ENCODE results near the gene BCAT1. TPM values are rescaled to one million over a fixed set of nuclear protein-coding genes. Genes with fewer than 3 reads are reported as not detected.

BCAT1 gene
- total and polyA plus RNA-seq, 2 experiments from 2014 or later: 53.6 to 181 TPM

DNA sequence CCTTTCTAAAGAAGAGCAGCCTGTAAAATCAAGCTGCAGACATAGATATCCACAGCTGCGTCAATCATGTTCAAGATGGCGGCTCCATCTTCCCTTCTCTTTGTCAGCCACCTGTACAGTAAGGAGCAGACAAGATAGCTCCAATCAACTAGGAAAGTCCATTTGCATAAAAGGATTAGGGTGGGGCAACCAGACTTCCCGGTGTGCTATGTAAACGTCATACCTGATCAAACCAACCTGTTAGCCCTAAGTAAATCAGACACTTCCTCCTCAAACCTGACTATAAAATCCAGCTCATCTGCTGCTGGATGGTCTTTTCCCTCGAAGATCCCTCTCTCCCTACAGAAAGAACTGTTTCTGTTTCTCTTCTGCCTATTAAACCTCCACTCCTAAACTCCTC lies 60.1 kb downstream of the BCAT1 start (continued):
- no peak for TF ChIP-seq EZH2 (IDR thresholded peaks at IDR 0.05; ENCODE audit: low read depth, unreplicated experiment)

DNA sequence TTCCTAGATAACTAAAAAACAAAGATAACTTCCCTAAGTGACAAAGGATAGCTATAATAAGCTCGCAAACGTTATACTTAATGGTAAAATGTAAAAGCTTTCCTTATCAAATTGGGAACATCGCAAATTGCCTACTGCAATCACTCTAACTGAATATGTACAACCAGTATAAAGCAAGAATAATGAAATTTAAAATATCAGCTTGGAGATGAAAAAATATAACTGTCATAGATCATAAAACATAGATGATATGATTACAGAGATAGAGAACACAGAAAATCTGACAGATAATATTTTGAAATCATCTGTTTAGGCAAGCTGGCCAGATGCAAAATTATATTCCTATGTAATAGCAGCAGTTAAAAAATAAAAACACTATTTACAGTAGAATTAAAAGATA lies 64.0 kb downstream of the BCAT1 start:
- Mint-ChIP-seq H3K4me3 (no peak overlapping the region), H3K36me3 (ENCODE audit: low read depth) (peaks cover 69% of the 10 kb centered on the region), H3K9me3 (no peaks in the 10 kb centered on the region), H3K27me3 (ENCODE audit: insufficient read depth, low read depth, poor library complexity) (peaks cover 2% of the 10 kb centered on the region), H3K4me1 (peaks cover 11% of the 10 kb centered on the region; the same call in 2 of the 3 replicates), H3K27ac (no peak overlapping the region)
- Histone ChIP-seq H3K9me2 (ENCODE audit: insufficient read depth) (0 out of 2 replicates have a peak, but pooled peaks cover 4% of the 10 kb centered on the region), H3K27ac (ENCODE audit: low read depth) (no peak overlapping the region), H3F3A (replicated peaks; ENCODE audit: low read depth) (no peaks in the 10 kb centered on the region), H2AFZ (no peak overlapping the region), H3K79me2 (replicated peaks; ENCODE audit: insufficient read depth) (peaks cover 67% of the 10 kb centered on the region), H3K4me1 (ENCODE audit: insufficient read depth) (peaks cover 3% of the 10 kb centered on the region; the same call in 1 of the 2 replicates), H3K4me2 (no peak overlapping the region), H3K27me3 (ENCODE audit: insufficient read depth) (no peaks in the 10 kb centered on the region), H3K4me3 (no peak overlapping the region), H4K20me1 (replicated peaks; ENCODE audit: insufficient read depth) (peaks cover 12% of the 10 kb centered on the region), H3K36me3 (ENCODE audit: insufficient read depth) (peaks cover 5% of the 10 kb centered on the region; the same call in 1 of the 2 replicates)
- DNase-seq (ENCODE audit: low spot score): no peak
- ATAC-seq: no peak
- TF ChIP-seq, protein P1, sequence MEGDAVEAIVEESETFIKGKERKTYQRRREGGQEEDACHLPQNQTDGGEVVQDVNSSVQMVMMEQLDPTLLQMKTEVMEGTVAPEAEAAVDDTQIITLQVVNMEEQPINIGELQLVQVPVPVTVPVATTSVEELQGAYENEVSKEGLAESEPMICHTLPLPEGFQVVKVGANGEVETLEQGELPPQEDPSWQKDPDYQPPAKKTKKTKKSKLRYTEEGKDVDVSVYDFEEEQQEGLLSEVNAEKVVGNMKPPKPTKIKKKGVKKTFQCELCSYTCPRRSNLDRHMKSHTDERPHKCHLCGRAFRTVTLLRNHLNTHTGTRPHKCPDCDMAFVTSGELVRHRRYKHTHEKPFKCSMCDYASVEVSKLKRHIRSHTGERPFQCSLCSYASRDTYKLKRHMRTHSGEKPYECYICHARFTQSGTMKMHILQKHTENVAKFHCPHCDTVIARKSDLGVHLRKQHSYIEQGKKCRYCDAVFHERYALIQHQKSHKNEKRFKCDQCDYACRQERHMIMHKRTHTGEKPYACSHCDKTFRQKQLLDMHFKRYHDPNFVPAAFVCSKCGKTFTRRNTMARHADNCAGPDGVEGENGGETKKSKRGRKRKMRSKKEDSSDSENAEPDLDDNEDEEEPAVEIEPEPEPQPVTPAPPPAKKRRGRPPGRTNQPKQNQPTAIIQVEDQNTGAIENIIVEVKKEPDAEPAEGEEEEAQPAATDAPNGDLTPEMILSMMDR (conservative IDR thresholded peaks at IDR 0.05; ENCODE audit: low read depth in 2 of 2): no peak
- no peak for TF ChIP-seq ZNF331 (CRISPR knock-in tag; IDR thresholded peaks at IDR 0.05; ENCODE audit: low read depth)
- no peak for TF ChIP-seq NANOG (IDR thresholded peaks at IDR 0.05; ENCODE audit: borderline replicate concordance)
- no peak for TF ChIP-seq CREB1 (CRISPR knock-in tag; IDR thresholded peaks at IDR 0.05; ENCODE audit: low read depth)
- no peak for TF ChIP-seq JUNB (IDR thresholded peaks at IDR 0.05; ENCODE audit: unreplicated experiment)
- TF ChIP-seq, protein P2, sequence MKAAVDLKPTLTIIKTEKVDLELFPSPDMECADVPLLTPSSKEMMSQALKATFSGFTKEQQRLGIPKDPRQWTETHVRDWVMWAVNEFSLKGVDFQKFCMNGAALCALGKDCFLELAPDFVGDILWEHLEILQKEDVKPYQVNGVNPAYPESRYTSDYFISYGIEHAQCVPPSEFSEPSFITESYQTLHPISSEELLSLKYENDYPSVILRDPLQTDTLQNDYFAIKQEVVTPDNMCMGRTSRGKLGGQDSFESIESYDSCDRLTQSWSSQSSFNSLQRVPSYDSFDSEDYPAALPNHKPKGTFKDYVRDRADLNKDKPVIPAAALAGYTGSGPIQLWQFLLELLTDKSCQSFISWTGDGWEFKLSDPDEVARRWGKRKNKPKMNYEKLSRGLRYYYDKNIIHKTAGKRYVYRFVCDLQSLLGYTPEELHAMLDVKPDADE (IDR thresholded peaks at IDR 0.05): no peak
- TF ChIP-seq, protein P3, sequence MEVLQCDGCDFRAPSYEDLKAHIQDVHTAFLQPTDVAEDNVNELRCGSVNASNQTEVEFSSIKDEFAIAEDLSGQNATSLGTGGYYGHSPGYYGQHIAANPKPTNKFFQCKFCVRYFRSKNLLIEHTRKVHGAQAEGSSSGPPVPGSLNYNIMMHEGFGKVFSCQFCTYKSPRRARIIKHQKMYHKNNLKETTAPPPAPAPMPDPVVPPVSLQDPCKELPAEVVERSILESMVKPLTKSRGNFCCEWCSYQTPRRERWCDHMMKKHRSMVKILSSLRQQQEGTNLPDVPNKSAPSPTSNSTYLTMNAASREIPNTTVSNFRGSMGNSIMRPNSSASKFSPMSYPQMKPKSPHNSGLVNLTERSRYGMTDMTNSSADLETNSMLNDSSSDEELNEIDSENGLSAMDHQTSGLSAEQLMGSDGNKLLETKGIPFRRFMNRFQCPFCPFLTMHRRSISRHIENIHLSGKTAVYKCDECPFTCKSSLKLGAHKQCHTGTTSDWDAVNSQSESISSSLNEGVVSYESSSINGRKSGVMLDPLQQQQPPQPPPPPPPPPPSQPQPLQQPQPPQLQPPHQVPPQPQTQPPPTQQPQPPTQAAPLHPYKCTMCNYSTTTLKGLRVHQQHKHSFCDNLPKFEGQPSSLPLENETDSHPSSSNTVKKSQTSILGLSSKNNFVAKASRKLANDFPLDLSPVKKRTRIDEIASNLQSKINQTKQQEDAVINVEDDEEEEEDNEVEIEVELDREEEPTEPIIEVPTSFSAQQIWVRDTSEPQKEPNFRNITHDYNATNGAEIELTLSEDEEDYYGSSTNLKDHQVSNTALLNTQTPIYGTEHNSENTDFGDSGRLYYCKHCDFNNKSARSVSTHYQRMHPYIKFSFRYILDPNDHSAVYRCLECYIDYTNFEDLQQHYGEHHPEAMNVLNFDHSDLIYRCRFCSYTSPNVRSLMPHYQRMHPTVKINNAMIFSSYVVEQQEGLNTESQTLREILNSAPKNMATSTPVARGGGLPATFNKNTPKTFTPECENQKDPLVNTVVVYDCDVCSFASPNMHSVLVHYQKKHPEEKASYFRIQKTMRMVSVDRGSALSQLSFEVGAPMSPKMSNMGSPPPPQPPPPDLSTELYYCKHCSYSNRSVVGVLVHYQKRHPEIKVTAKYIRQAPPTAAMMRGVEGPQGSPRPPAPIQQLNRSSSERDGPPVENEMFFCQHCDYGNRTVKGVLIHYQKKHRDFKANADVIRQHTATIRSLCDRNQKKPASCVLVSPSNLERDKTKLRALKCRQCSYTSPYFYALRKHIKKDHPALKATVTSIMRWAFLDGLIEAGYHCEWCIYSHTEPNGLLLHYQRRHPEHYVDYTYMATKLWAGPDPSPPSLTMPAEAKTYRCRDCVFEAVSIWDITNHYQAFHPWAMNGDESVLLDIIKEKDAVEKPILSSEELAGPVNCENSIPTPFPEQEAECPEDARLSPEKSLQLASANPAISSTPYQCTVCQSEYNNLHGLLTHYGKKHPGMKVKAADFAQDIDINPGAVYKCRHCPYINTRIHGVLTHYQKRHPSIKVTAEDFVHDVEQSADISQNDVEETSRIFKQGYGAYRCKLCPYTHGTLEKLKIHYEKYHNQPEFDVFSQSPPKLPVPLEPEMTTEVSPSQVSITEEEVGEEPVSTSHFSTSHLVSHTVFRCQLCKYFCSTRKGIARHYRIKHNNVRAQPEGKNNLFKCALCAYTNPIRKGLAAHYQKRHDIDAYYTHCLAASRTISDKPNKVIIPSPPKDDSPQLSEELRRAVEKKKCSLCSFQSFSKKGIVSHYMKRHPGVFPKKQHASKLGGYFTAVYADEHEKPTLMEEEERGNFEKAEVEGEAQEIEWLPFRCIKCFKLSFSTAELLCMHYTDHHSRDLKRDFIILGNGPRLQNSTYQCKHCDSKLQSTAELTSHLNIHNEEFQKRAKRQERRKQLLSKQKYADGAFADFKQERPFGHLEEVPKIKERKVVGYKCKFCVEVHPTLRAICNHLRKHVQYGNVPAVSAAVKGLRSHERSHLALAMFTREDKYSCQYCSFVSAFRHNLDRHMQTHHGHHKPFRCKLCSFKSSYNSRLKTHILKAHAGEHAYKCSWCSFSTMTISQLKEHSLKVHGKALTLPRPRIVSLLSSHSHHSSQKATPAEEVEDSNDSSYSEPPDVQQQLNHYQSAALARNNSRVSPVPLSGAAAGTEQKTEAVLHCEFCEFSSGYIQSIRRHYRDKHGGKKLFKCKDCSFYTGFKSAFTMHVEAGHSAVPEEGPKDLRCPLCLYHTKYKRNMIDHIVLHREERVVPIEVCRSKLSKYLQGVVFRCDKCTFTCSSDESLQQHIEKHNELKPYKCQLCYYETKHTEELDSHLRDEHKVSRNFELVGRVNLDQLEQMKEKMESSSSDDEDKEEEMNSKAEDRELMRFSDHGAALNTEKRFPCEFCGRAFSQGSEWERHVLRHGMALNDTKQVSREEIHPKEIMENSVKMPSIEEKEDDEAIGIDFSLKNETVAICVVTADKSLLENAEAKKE (CRISPR knock-in tag; IDR thresholded peaks at IDR 0.05): no peak
- TF ChIP-seq EZH2 (IDR thresholded peaks at IDR 0.05; ENCODE audit: low read depth, unreplicated experiment): no peak
- TF ChIP-seq EZH2phosphoT487 (IDR thresholded peaks at IDR 0.05; ENCODE audit: unreplicated experiment): no peak
- TF ChIP-seq POLR2AphosphoS5 (IDR thresholded peaks at IDR 0.05; ENCODE audit: low read depth): no peak
- TF ChIP-seq STAT1 (IDR thresholded peaks at IDR 0.05; ENCODE audit: unreplicated experiment): no peak
- TF ChIP-seq ZNF114 (CRISPR knock-in tag; IDR thresholded peaks at IDR 0.05): no peak
- TF ChIP-seq, protein P4, sequence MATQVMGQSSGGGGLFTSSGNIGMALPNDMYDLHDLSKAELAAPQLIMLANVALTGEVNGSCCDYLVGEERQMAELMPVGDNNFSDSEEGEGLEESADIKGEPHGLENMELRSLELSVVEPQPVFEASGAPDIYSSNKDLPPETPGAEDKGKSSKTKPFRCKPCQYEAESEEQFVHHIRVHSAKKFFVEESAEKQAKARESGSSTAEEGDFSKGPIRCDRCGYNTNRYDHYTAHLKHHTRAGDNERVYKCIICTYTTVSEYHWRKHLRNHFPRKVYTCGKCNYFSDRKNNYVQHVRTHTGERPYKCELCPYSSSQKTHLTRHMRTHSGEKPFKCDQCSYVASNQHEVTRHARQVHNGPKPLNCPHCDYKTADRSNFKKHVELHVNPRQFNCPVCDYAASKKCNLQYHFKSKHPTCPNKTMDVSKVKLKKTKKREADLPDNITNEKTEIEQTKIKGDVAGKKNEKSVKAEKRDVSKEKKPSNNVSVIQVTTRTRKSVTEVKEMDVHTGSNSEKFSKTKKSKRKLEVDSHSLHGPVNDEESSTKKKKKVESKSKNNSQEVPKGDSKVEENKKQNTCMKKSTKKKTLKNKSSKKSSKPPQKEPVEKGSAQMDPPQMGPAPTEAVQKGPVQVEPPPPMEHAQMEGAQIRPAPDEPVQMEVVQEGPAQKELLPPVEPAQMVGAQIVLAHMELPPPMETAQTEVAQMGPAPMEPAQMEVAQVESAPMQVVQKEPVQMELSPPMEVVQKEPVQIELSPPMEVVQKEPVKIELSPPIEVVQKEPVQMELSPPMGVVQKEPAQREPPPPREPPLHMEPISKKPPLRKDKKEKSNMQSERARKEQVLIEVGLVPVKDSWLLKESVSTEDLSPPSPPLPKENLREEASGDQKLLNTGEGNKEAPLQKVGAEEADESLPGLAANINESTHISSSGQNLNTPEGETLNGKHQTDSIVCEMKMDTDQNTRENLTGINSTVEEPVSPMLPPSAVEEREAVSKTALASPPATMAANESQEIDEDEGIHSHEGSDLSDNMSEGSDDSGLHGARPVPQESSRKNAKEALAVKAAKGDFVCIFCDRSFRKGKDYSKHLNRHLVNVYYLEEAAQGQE (IDR thresholded peaks at IDR 0.05; ENCODE audit: unreplicated experiment): no peak
